Measurements from ENCODE around the gene MRPS11. TPM values are rescaled to one million over a fixed set of nuclear protein-coding genes. Genes with fewer than 3 reads are reported as not detected.

The MRPS11 gene
- total and polyA plus RNA-seq, 9 of the 15 experiments (the other 6 are each of a cell fraction or from before 2014, with no cell fraction given) = 28.3 to 83.2 (median 53.1) TPM

- peak; percentile 87 for TF ChIP-seq SAP30 (IDR thresholded peaks at IDR 0.05; ENCODE audit: borderline replicate concordance, insufficient read depth, low read depth, low read length, poor library complexity, severe bottlenecking)
- peak; percentile 92 for TF ChIP-seq RBFOX2 (IDR thresholded peaks at IDR 0.05; ENCODE audit: low read depth, low read length)
- TF ChIP-seq MXI1 (IDR thresholded peaks at IDR 0.05; ENCODE audit: low read depth, low read length) = 0 out of 2 replicates have a peak, but pooled peaks have one; percentile 16
- TF ChIP-seq JUND (IDR thresholded peaks at IDR 0.05; ENCODE audit: borderline replicate concordance, low read depth, low read length) = peak; percentile 96
- TF ChIP-seq JUND (tag; IDR thresholded peaks at IDR 0.05; ENCODE audit: borderline replicate concordance, low read depth, low read length) = peak; percentile 9; the same call in 1 of the 3 replicates
- peak; percentile 69; the same call in 1 of the 2 replicates for TF ChIP-seq KLF16 (IDR thresholded peaks at IDR 0.05)
- peak; percentile 77 for TF ChIP-seq MGA (IDR thresholded peaks at IDR 0.05)
- no peak for TF ChIP-seq STAG1 (CRISPR knock-in tag; IDR thresholded peaks at IDR 0.05; ENCODE audit: borderline replicate concordance)
- TF ChIP-seq DACH1 (IDR thresholded peaks at IDR 0.05; ENCODE audit: partially characterized antibody) = peak; percentile 86
- peak; percentile 96 for TF ChIP-seq NKRF (IDR thresholded peaks at IDR 0.05; ENCODE audit: borderline replicate concordance)
- peak; percentile 35 to 83 for TF ChIP-seq E2F6 (IDR thresholded peaks at IDR 0.05; ENCODE audit: borderline replicate concordance in 1 of 2, extremely low read depth in 1 of 2, insufficient read depth in 1 of 2, insufficient read length in 1 of 2, low read depth in 1 of 2, low read length in 1 of 2, poor library complexity in 1 of 2, severe bottlenecking in 1 of 2)
Measured at GRCh38 chr15:88467073-88467934, at the start of gene MRPS11, which contains the start of gene MRPL46 (continued).

Measured in K562 (cell line).